HG03280 (cell line): Measurements from ENCODE around the gene SMIM5.

ENCODE experiments used
- ATAC-seq: cut with Tn5 transposase; IDR thresholded peaks from one replicate; pipeline ENCODE4 v1.9.1; 2021; ENCODE audit warnings: mild to moderate bottlenecking, moderate library complexity; ENCODE audit not compliant: unreplicated experiment

Gene SMIM5

DNA sequence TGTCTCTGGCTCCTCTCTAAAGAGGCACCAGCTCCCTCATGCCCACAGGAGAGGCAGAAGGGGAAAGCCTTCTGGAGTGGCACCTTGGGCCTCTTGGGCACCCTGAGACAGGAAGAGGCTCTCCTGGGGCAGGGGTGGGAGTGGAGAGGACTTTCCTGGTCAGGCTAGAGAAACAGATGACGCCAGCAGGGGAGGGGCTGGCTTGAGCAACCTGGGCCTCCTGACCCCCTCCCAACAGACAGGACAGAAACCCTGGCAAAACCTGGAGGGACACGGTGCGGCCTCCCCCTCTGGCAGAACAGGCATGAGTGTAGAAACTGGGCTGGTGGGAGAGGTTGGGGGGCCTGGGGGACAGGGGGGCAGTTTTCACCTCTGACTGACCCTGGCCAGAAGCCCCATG, 6.1 kb downstream of the SMIM5 start:
- no peak for ATAC-seq

DNA sequence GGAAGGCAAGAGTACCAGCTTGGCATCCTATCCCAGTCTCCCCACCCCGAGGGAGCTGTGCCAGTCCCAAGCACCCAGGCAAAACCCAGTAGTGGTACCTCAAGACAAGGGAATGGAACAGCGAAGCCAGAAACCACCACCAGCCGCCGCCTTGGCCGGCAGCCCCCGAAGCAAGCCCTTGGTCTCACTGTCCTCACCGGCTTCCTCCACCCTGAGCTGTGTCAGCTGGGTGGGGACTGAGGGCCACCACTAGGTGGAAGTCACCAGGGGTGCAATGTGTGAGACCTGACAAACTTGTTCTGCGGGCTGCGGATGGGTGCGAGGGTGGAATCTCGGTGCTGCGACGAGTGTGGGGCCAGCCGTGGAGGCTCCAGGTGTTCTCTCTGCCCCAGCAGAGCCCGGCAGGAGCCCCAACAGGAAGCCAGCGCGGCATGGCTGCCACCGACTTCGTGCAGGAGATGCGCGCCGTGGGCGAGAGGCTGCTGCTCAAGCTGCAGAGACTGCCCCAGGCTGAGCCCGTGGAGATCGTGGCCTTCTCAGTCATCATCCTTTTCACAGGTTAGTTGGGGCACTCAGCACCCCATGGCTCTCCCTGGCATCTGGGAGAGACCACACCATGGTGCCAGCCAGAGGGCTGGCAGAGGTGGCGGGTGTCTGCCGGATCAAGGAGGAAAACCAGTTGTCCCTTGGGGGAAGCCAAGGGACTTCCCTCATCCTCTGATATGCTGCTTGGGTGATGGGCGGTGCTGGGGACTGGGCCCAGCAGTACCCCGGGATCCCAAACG, 6.7 kb downstream of the SMIM5 start:
- no peak for ATAC-seq

GRCh38 chr17:75640556-75641119, 7.4 kb downstream of the SMIM5 start:
- no peak for ATAC-seq

- ATAC-seq = no peak
These were observed 8.1 kb downstream of the SMIM5 start for GRCh38 chr17:75641343-75641742.

DNA sequence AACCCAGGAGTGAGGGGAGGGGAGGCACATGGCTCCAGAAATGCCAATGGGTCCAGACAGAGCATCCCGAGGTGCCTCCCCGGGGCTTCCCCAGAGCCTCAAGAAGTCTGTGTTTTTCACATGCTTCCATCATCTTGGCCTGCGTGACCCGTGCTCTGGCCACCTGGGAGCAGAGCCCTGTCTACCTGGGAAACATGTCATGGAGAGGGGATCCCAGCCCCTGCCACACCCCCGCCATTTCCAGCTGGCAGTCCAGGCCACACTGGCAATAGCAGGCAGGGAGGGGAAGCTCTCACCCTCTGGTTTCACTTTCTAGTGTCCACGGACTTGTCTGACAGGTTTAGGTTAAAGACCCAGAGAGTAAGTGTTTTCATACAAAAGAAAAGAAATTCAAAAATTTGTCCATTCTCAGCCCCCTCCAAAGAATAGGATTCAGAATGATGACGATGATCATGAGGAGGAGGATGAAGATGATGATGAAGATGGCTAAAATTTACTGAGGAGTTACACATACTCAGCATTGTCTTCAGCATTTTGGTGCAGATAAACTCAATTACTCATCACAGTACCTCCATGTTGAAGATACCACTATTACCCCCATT, 9.0 kb downstream of the SMIM5 start:
- ATAC-seq = no peak

GRCh38 chr17:75642784-75643642, 9.8 kb downstream of the SMIM5 start:
- no peak for ATAC-seq

DNA sequence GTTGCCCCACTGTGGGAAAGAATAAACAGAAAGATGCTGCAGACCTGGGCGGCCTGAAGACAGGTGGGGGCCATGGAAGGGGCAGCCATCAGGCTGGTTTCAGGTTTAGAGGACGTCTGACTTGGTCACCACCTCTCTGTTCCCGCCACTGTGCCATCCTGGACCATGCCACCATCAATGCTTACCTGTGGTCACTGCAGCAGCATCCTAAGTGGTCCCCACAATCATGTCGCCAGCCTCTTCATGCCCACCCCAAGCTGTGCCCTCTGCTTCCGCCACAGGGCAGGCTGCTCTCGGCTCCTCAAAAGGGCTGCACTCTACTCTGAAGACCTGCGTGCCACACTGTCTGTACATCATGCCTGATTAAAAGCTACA, 10.4 kb downstream of the SMIM5 start:
- ATAC-seq = no peak

GRCh38 chr17:75645501-75645888, 12.3 kb downstream of the SMIM5 start:
- no peak for ATAC-seq

GRCh38 chr17:75645889-75646637, 12.8 kb downstream of the SMIM5 start:
- no peak for ATAC-seq

- ATAC-seq = no peak
These were observed 13.4 kb downstream of the SMIM5 start for GRCh38 chr17:75646638-75646992.

GRCh38 chr17:75647061-75647460, 13.8 kb downstream of the SMIM5 start:
- ATAC-seq = no peak

DNA sequence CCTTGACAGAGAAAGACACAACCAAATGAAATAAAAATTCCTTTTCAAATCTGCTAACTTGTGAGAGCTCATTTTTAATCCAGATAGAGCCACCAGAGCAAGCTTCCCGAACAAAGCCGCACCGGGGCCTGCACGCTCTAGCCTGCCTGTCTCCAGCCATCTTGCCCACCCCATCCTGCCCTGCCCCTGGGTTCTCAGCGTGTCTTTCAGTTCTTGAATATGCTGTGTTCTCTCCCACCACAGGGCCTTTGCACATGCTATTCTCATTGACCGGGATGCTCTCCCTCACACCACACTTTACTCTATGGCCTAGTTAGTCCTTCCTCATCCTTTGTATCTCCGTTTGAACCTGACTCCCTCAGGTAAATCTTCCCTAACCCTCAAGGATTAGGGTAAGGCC, 14.7 kb downstream of the SMIM5 start:
- no peak for ATAC-seq

DNA sequence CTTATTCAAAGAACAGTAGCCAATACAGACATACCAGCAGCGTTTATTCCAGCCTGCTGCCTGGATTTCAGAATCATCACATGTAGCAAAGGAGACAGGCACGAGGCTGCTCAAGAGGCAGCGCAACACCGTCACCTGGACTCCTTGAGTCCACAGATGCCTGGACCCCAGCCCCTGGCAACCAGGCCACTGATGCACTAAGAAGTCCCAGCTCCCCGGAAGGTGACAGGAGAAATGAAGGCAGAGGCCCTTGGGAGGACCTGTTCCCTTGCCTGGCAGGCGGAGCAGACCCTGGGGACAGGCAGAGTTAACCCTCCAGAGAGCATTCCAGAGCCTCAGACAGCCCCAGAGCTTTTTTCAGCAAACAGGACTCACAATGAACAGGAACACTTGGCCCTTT, 16.5 kb downstream of the SMIM5 start:
- ATAC-seq = no peak

- ATAC-seq = no peak
These were observed 17.6 kb downstream of the SMIM5 start for GRCh38 chr17:75650874-75651273.

GRCh38 chr17:75652341-75652740, 19.1 kb downstream of the SMIM5 start:
- ATAC-seq = no peak

- ATAC-seq = no peak
These were observed 19.8 kb downstream of the SMIM5 start for GRCh38 chr17:75652934-75653549.

DNA sequence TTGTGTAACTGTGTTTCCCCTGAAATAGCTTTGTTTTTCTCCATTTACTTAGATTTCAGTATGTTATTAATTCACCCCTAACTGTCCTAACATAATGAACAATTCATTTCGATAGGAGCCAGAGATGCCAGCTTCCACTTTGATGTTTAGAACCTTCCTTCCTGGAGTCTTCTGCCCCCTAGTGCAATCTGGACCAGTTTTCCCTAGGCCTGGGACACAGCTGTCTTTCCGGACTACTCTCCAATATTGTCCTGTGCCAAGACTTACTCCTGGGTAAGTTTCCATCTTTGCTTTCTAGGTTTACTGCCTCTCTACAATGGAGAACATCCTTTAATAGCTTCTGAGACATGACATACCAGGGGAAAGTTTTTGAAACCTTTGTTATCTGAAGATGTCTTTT, 20.9 kb downstream of the SMIM5 start:
- no peak for ATAC-seq

DNA sequence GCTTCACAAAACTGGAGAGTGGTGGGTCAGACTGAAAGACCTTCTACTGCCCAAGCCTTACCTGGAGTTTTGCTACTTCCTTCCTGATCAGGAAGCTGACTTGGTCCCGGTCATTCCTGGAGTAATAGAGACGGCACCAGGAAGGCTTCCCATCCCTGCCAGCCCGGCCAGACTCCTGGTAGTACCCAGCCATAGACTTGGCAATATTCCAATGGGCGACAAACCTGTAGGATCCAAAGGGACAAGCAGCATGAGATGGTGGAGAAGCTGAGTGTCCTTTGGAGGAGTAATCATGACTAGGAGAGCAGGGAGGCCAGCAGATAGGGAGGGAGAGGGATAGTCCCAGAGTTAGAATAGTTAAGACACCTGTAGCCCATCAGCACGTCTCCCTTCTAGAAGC, 25.0 kb downstream of the SMIM5 start:
- no peak for ATAC-seq

DNA sequence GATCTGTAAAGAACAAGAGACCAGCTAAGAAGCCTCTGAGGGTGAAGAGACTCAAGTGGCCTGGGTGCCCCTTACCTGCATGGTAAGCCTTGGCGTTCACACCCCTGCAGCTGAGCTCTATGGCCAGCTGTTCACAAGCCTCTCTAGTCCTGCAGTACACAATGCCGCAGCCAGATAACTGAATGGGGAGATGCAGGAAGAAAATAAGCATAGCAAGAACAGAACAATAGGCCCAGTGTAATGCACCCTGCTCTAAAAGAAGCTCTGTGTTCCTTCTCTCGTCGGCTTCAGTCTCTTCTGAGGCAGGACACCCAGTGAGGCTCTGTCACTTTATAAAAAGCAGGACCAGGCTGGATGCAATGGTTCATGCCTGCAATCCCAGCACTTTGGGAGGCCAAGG, 28.3 kb downstream of the SMIM5 start:
- ATAC-seq = no peak

- ATAC-seq = no peak
These were observed 29.3 kb downstream of the SMIM5 start for GRCh38 chr17:75662511-75662910.
